ENCODE data around the gene ZSWIM7.

ZSWIM7 gene

GRCh38 chr17:15972497-15972951, 27.0 kb downstream of the ZSWIM7 start:
- ATAC-seq (no peak), DNase-seq (no peak)
- Mint-ChIP-seq H3K27me3 (peaks cover 7% of the 10 kb centered on the region), H3K4me1 (peaks cover 18% of the 10 kb centered on the region), H3K4me3 (no peak overlapping the region), H3K9me3 (no peaks in the 10 kb centered on the region), H3K27ac (no peak overlapping the region)

- peaks cover 24% of the 10 kb centered on the region for H3K4me1 Mint-ChIP-seq
- ATAC-seq = no peak
- DNase-seq = no peak
- no peak overlapping the region for H3K27ac Mint-ChIP-seq
- H3K9me3 Mint-ChIP-seq = no peaks in the 10 kb centered on the region
- H3K4me3 Mint-ChIP-seq = no peak overlapping the region
- H3K27me3 Mint-ChIP-seq = peaks cover 7% of the 10 kb centered on the region
These were observed 27.6 kb downstream of the ZSWIM7 start for GRCh38 chr17:15971882-15972281.

- peak overlapping the region in 1 of 2 donors; percentile 7 for H3K27ac Mint-ChIP-seq
- H3K4me1 Mint-ChIP-seq = peaks cover 31% of the 10 kb centered on the region
- DNase-seq = no peak
- H3K9me3 Mint-ChIP-seq = no peaks in the 10 kb centered on the region
- no peak overlapping the region for H3K4me3 Mint-ChIP-seq
- no peak for ATAC-seq
- H3K27me3 Mint-ChIP-seq = peaks cover 7% of the 10 kb centered on the region
These were observed 28.3 kb downstream of the ZSWIM7 start for GRCh38 chr17:15971098-15971678.

GRCh38 chr17:15970500-15970899, 29.0 kb downstream of the ZSWIM7 start:
- ATAC-seq = no peak

GRCh38 chr17:15969463-15969862, 30.0 kb downstream of the ZSWIM7 start:
- peak overlapping the region in 1 of 2 donors; percentile 0 for H3K27ac Mint-ChIP-seq

More at GRCh38 chr17:15970500-15970899, 29.0 kb downstream of the ZSWIM7 start:
- Mint-ChIP-seq H3K27ac (no peak overlapping the region), H3K27me3 (peaks cover 9% of the 10 kb centered on the region), H3K9me3 (no peaks in the 10 kb centered on the region), H3K4me1 (peaks cover 38% of the 10 kb centered on the region), H3K4me3 (no peak overlapping the region)
- no peak for DNase-seq

GRCh38 chr17:15967706-15968399, 31.7 kb downstream of the ZSWIM7 start:
- Mint-ChIP-seq H3K4me3 (no peak overlapping the region), H3K27me3 (peaks cover 15% of the 10 kb centered on the region), H3K9me3 (no peaks in the 10 kb centered on the region), H3K27ac (peak overlapping the region in 1 of 2 donors; percentile 2), H3K4me1 (peaks cover 33% of the 10 kb centered on the region)
- no peak for ATAC-seq
- DNase-seq = no peak

More at GRCh38 chr17:15969463-15969862, 30.0 kb downstream of the ZSWIM7 start:
- Mint-ChIP-seq H3K4me1 (peaks cover 43% of the 10 kb centered on the region), H3K4me3 (no peak overlapping the region), H3K9me3 (no peaks in the 10 kb centered on the region), H3K27me3 (peaks cover 15% of the 10 kb centered on the region)
- ATAC-seq (no peak), DNase-seq (no peak)

- ATAC-seq = peak; percentile 40
- peaks cover 32% of the 10 kb centered on the region for H3K4me1 Mint-ChIP-seq
- H3K27ac Mint-ChIP-seq = peak overlapping the region in 1 of 2 donors; percentile 89
- no peak for DNase-seq
- peaks cover 15% of the 10 kb centered on the region for H3K27me3 Mint-ChIP-seq
- H3K9me3 Mint-ChIP-seq = no peaks in the 10 kb centered on the region
- H3K4me3 Mint-ChIP-seq = peak overlapping the region; percentile 40 to 67
These were observed 32.6 kb downstream of the ZSWIM7 start for GRCh38 chr17:15966879-15967248.

- ATAC-seq = peak; percentile 12
- peaks cover 15% of the 10 kb centered on the region for H3K27me3 Mint-ChIP-seq
- no peaks in the 10 kb centered on the region for H3K9me3 Mint-ChIP-seq
- peaks cover 32% of the 10 kb centered on the region for H3K4me1 Mint-ChIP-seq
- DNase-seq = no peak
- H3K4me3 Mint-ChIP-seq = peak overlapping the region; percentile 40 to 67
- peak overlapping the region in 1 of 2 donors; percentile 89 for H3K27ac Mint-ChIP-seq
These were observed 33.2 kb downstream of the ZSWIM7 start for GRCh38 chr17:15966183-15966878.

- no peaks in the 10 kb centered on the region for H3K9me3 Mint-ChIP-seq
- no peak overlapping the region for H3K27ac Mint-ChIP-seq
- peaks cover 32% of the 10 kb centered on the region for H3K4me1 Mint-ChIP-seq
- DNase-seq (no peak), ATAC-seq (peak; percentile 12)
- peaks cover 15% of the 10 kb centered on the region for H3K27me3 Mint-ChIP-seq
- H3K4me3 Mint-ChIP-seq = no peak overlapping the region
These were observed 34.0 kb downstream of the ZSWIM7 start for GRCh38 chr17:15965528-15965927.

GRCh38 chr17:15963670-15964110, 35.8 kb downstream of the ZSWIM7 start:
- Mint-ChIP-seq H3K27ac (no peak overlapping the region), H3K4me3 (no peak overlapping the region), H3K4me1 (peaks cover 45% of the 10 kb centered on the region), H3K9me3 (no peaks in the 10 kb centered on the region), H3K27me3 (peaks cover 10% of the 10 kb centered on the region)
- DNase-seq = no peak
- ATAC-seq = no peak

GRCh38 chr17:15958484-15958854, 41.0 kb downstream of the ZSWIM7 start:
- no peak for DNase-seq
- Mint-ChIP-seq H3K27me3 (peaks cover 10% of the 10 kb centered on the region), H3K4me3 (peak overlapping the region in 1 of 2 donors; percentile 52), H3K4me1 (peaks cover 39% of the 10 kb centered on the region), H3K27ac (peak overlapping the region; percentile 61 to 73), H3K9me3 (no peaks in the 10 kb centered on the region)
- no peak for ATAC-seq

- no peak for ATAC-seq
These were observed 41.7 kb downstream of the ZSWIM7 start for GRCh38 chr17:15957608-15958307.

GRCh38 chr17:15957206-15957605, 42.3 kb downstream of the ZSWIM7 start:
- H3K4me3 Mint-ChIP-seq = peak overlapping the region in 1 of 2 donors; percentile 9
- ATAC-seq = peak; percentile 72
- DNase-seq = peak; percentile 31 to 58
- no peaks in the 10 kb centered on the region for H3K9me3 Mint-ChIP-seq
- H3K27me3 Mint-ChIP-seq = peaks cover 10% of the 10 kb centered on the region
- peaks cover 39% of the 10 kb centered on the region for H3K4me1 Mint-ChIP-seq
- peak overlapping the region in 1 of 2 donors; percentile 5 for H3K27ac Mint-ChIP-seq

More at GRCh38 chr17:15957608-15958307, 41.7 kb downstream of the ZSWIM7 start:
- H3K9me3 Mint-ChIP-seq = no peaks in the 10 kb centered on the region
- H3K4me3 Mint-ChIP-seq = no peak overlapping the region
- H3K4me1 Mint-ChIP-seq = peaks cover 39% of the 10 kb centered on the region
- DNase-seq = no peak
- H3K27ac Mint-ChIP-seq = peak overlapping the region; percentile 5 to 48
- peaks cover 10% of the 10 kb centered on the region for H3K27me3 Mint-ChIP-seq

GRCh38 chr17:15955793-15956541, 43.5 kb downstream of the ZSWIM7 start:
- DNase-seq (no peak), ATAC-seq (no peak)
- H3K4me3 Mint-ChIP-seq = no peak overlapping the region
- H3K27me3 Mint-ChIP-seq = peaks cover 10% of the 10 kb centered on the region
- H3K9me3 Mint-ChIP-seq = no peaks in the 10 kb centered on the region
- no peak overlapping the region for H3K27ac Mint-ChIP-seq
- peaks cover 39% of the 10 kb centered on the region for H3K4me1 Mint-ChIP-seq

- no peak for ATAC-seq
- no peak for DNase-seq
- Mint-ChIP-seq H3K27ac (no peak overlapping the region), H3K9me3 (no peaks in the 10 kb centered on the region), H3K27me3 (peaks cover 10% of the 10 kb centered on the region), H3K4me3 (no peak overlapping the region), H3K4me1 (peaks cover 32% of the 10 kb centered on the region)
These were observed 45.3 kb downstream of the ZSWIM7 start for GRCh38 chr17:15954222-15954621.

All from stimulated activated naive CD8-positive, alpha-beta T cell treated with anti-CD3 and anti-CD28 coated beads, Interleukin-15, amount 100 ng/mL, for 72 hours (primary cell).